ENCODE results near the gene MIPOL1. TPM values are rescaled to one million over a fixed set of nuclear protein-coding genes. Genes with fewer than 3 reads are reported as not detected.

MIPOL1 gene
- total and polyA plus RNA-seq, 2 of the 13 experiments (the other 11 are each of a cell fraction or from before 2014, with no cell fraction given) = 8.6 to 34.2 TPM

DNA sequence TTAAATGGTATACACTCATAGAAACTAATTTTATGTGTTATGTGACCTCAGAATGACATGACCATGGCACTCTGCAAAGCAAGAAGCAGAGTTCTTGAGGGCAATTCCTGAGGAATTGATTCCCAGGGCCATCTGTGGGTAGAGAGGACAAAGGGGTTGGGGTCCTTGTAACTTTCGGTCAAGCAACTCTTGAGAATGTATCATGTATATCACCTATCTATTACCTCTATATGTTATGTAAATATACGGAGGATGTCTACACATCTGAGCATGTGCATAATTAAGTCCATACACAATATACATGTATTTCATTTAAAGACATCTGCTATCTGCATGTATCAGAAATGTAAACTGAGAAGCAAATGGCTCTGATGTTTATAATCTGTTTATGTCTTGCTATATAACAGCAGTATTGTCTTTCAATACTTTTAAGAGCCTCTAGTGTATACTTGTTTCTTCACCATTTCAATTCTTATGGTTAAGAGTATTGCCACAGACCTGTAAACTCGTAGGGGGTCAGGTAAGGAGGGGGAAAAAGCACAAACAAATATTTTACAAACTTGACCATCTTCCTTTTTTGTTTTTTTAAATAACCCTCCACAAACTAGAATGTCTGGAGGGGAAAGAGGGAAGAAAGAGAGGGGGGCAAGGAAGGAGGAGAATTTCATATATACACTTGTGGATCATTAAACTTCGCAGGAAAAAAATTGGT is 392.8 kb downstream of the MIPOL1 start (continued):
- TF ChIP-seq USF2 (IDR thresholded peaks at IDR 0.05; ENCODE audit: low read depth, low read length) = no peak
- TF ChIP-seq USF2 (CRISPR knock-in tag; IDR thresholded peaks at IDR 0.05; ENCODE audit: borderline replicate concordance) = no peak
- TF ChIP-seq SIN3B (IDR thresholded peaks at IDR 0.05; ENCODE audit: low read length) = 0 out of 2 replicates have a peak, but pooled peaks have one; percentile 23
- TF ChIP-seq TBL1XR1 (IDR thresholded peaks at IDR 0.05; ENCODE audit: borderline replicate concordance, low read length, partially characterized antibody) = no peak
- TF ChIP-seq RBM22 (optimal IDR thresholded peaks at IDR 0.05; ENCODE audit: low read length) = peak; percentile 79
- 0 out of 2 replicates have a peak, but pooled peaks have one; percentile 2 for TF ChIP-seq STAG1 (CRISPR knock-in tag; IDR thresholded peaks at IDR 0.05)
- no peak for TF ChIP-seq ELF3 (CRISPR knock-in tag; IDR thresholded peaks at IDR 0.05)
- no peak for TF ChIP-seq ZNF124 (CRISPR knock-in tag; IDR thresholded peaks at IDR 0.05)
- 0 out of 2 replicates have a peak, but pooled peaks have one; percentile 25 for TF ChIP-seq ZNF775 (CRISPR knock-in tag; IDR thresholded peaks at IDR 0.05; ENCODE audit: borderline replicate concordance)
- peak; percentile 61; the same call in 1 of the 2 replicates for TF ChIP-seq ZNF878 (CRISPR knock-in tag; IDR thresholded peaks at IDR 0.05)
